Mesenchymal stem cell (in vitro differentiated cells and primary cell): Measurements from ENCODE around the gene BARX1.

Source experiments
- DNase-seq: peaks from one replicate; pipeline ENCODE4 v3.0.0-alpha.2; 2013
- H2AFZ ChIP-seq: one replicate; pipeline ENCODE4 v1.6.1; 2013; ENCODE audit warnings: low read depth, mild to moderate bottlenecking, control low read depth, inconsistent platforms, low read length, moderate library complexity
- H2AK5ac ChIP-seq: 2 replicates; pipeline ENCODE4 v1.6.1; 2013; ENCODE audit warnings: low read length, moderate library complexity, mild to moderate bottlenecking, inconsistent platforms; ENCODE audit not compliant: severe bottlenecking
- H2BK120ac ChIP-seq: one replicate; pipeline ENCODE4 v1.6.1; 2013; ENCODE audit warnings: low read depth, mild to moderate bottlenecking, inconsistent platforms, low read length, moderate library complexity
- H2BK12ac ChIP-seq, 2 experiments: one replicate each; pipeline ENCODE4 v1.6.1; 2013; ENCODE audit warnings: inconsistent platforms in 2 of 2, low read length in 2 of 2, mild to moderate bottlenecking in 2 of 2, moderate library complexity in 2 of 2, control low read depth in 1 of 2
- H2BK15ac ChIP-seq: one replicate; pipeline ENCODE4 v1.6.1; 2013; ENCODE audit warnings: mild to moderate bottlenecking, low read depth, inconsistent platforms; ENCODE audit not compliant: poor library complexity, severe bottlenecking
- H2BK5ac ChIP-seq: 2 replicates; pipeline ENCODE4 v1.6.1; 2013; ENCODE audit warnings: low read depth, mild to moderate bottlenecking, low read length, control low read depth, inconsistent platforms; ENCODE audit not compliant: poor library complexity, severe bottlenecking
- H3K14ac ChIP-seq, 2 experiments: one replicate each; pipeline ENCODE4 v1.6.1; 2013; ENCODE audit warnings: inconsistent platforms in 2 of 2, low read length in 2 of 2, control low read depth in 1 of 2, mild to moderate bottlenecking in 1 of 2, moderate library complexity in 1 of 2
- H3K18ac ChIP-seq, 2 experiments: one replicate each; pipeline ENCODE4 v1.6.1; 2013; ENCODE audit warnings: inconsistent platforms in 2 of 2, low read length in 2 of 2, control low read depth in 1 of 2, low read depth in 1 of 2, mild to moderate bottlenecking in 1 of 2
- H3K23ac ChIP-seq, 2 experiments: one replicate each; pipeline ENCODE4 v1.6.1; 2013; ENCODE audit warnings: inconsistent platforms in 2 of 2, low read length in 2 of 2, mild to moderate bottlenecking in 2 of 2, moderate library complexity in 2 of 2, control low read depth in 1 of 2
- H3K27ac ChIP-seq: 2 replicates; pipeline ENCODE4 v1.5.1; 2013; ENCODE audit warnings: mild to moderate bottlenecking, moderate library complexity, low read length, control low read depth, inconsistent platforms; ENCODE audit not compliant: poor library complexity, severe bottlenecking
- H3K27me3 ChIP-seq, 2 experiments: 2 replicates each; pipeline versions ENCODE4 v1.6.1 to v1.7.0; 2013; ENCODE audit warnings: low read length in 2 of 2, mild to moderate bottlenecking in 2 of 2, moderate library complexity in 2 of 2, control low read depth in 1 of 2, inconsistent platforms in 1 of 2; ENCODE audit not compliant: control insufficient read depth in 1 of 2, insufficient read depth in 1 of 2
- H3K36me3 ChIP-seq, 2 experiments: 2 replicates each; pipeline versions ENCODE4 v1.6.1 to v1.7.0; 2013; ENCODE audit warnings: low read length in 2 of 2, control low read depth in 1 of 2, inconsistent platforms in 1 of 2, low read depth in 1 of 2, mild to moderate bottlenecking in 1 of 2; ENCODE audit not compliant: insufficient read depth in 2 of 2, control insufficient read depth in 1 of 2
- H3K4ac ChIP-seq, 2 experiments: one replicate each; pipeline ENCODE4 v1.6.1; 2013; ENCODE audit warnings: inconsistent platforms in 2 of 2, low read length in 2 of 2, mild to moderate bottlenecking in 2 of 2, moderate library complexity in 2 of 2, control low read depth in 1 of 2, low read depth in 1 of 2
- H3K4me1 ChIP-seq: 2 replicates; pipeline ENCODE4 v1.6.1; 2013; ENCODE audit warnings: low read depth, low read length, control low read depth; ENCODE audit not compliant: control insufficient read depth, insufficient read depth
- H3K4me2 ChIP-seq: 2 replicates; pipeline ENCODE4 v1.6.1; 2013; ENCODE audit warnings: low read length, mild to moderate bottlenecking, inconsistent platforms; ENCODE audit not compliant: poor library complexity, severe bottlenecking
- H3K4me3 ChIP-seq, 2 experiments: 2 replicates each; pipeline versions ENCODE4 v1.5.1 to v1.7.0; 2013; ENCODE audit warnings: low read length in 2 of 2, mild to moderate bottlenecking in 2 of 2, control low read depth in 1 of 2, low read depth in 1 of 2; ENCODE audit not compliant: insufficient read depth in 1 of 2
- H3K79me1 ChIP-seq: replicated peaks from 2 replicates; pipeline ENCODE4 v1.6.1; 2013; ENCODE audit warnings: mild to moderate bottlenecking, control low read depth, low read length, inconsistent platforms; ENCODE audit not compliant: poor library complexity, severe bottlenecking
- H3K9ac ChIP-seq: 2 replicates; pipeline ENCODE4 v1.7.0; 2013; ENCODE audit warnings: mild to moderate bottlenecking, low read length, moderate library complexity
- H3K9me3 ChIP-seq: 2 replicates; pipeline ENCODE4 v1.7.0; 2013; ENCODE audit warnings: mild to moderate bottlenecking, low read length; ENCODE audit not compliant: control insufficient read depth
- H4K8ac ChIP-seq: one replicate; pipeline ENCODE4 v1.6.1; 2013; ENCODE audit warnings: inconsistent platforms, mild to moderate bottlenecking, low read length, moderate library complexity
- H4K91ac ChIP-seq: one replicate; pipeline ENCODE4 v1.6.1; 2013; ENCODE audit warnings: mild to moderate bottlenecking, low read length, inconsistent platforms
- WGBS: methylation state at CpG from one replicate; pipeline ENCODE4 v1.1.7; 2013; ENCODE audit warnings: mixed read lengths; 5-methylcytosine and 5-hydroxymethylcytosine counted together

BARX1 gene

GRCh38 chr9:93902780-93903655 is 52.1 kb downstream of the BARX1 start:
- no peak overlapping the region for H2BK15ac ChIP-seq
- no peak overlapping the region for H2AK5ac ChIP-seq
- no peak overlapping the region for H3K14ac ChIP-seq
- H3K9me3 ChIP-seq: no peaks in the 10 kb centered on the region
- H2BK12ac ChIP-seq: no peak overlapping the region
- no peak overlapping the region for H2BK120ac ChIP-seq
- no peak overlapping the region for H4K91ac ChIP-seq
- H3K4me1 ChIP-seq: no peaks in the 10 kb centered on the region
- no peak overlapping the region for H2AFZ ChIP-seq
- no peak overlapping the region for H3K9ac ChIP-seq
- H3K79me1 ChIP-seq: no peaks in the 10 kb centered on the region
- peaks cover 0 to 5% of the 10 kb centered on the region in 2 experiments for H3K27me3 ChIP-seq
- DNase-seq: no peak
- H3K4ac ChIP-seq: no peak overlapping the region
- H4K8ac ChIP-seq: no peak overlapping the region
- H3K18ac ChIP-seq: no peak overlapping the region
- WGBS: 84% methylated on average over 12 of the region's 12 CpGs
- no peak overlapping the region for H3K23ac ChIP-seq
- H2BK5ac ChIP-seq: no peak overlapping the region
- H3K4me3 ChIP-seq: no peak overlapping the region
- no peak overlapping the region for H3K4me2 ChIP-seq
- no peak overlapping the region for H3K27ac ChIP-seq
- no peaks in the 10 kb centered on the region for H3K36me3 ChIP-seq

- WGBS: 85% methylated on average over 11 of the region's 11 CpGs
- no peaks in the 10 kb centered on the region for H3K9me3 ChIP-seq
Observed at GRCh38 chr9:93902051-93902779, 52.9 kb downstream of the BARX1 start.

More at GRCh38 chr9:93902051-93902779, 52.9 kb downstream of the BARX1 start:
- no peak overlapping the region for H3K4me2 ChIP-seq
- H2BK120ac ChIP-seq: no peak overlapping the region
- no peaks in the 10 kb centered on the region for H3K79me1 ChIP-seq
- peaks cover 0 to 5% of the 10 kb centered on the region in 2 experiments for H3K27me3 ChIP-seq
- no peaks in the 10 kb centered on the region for H3K4me1 ChIP-seq
- H3K4ac ChIP-seq: no peak overlapping the region
- no peak overlapping the region for H2BK15ac ChIP-seq
- no peak overlapping the region for H3K27ac ChIP-seq
- no peak for DNase-seq
- H2AK5ac ChIP-seq: no peak overlapping the region
- H4K91ac ChIP-seq: no peak overlapping the region
- H3K14ac ChIP-seq: no peak overlapping the region
- no peak overlapping the region for H3K4me3 ChIP-seq
- H4K8ac ChIP-seq: no peak overlapping the region
- no peak overlapping the region for H2BK12ac ChIP-seq
- no peak overlapping the region for H3K9ac ChIP-seq
- no peak overlapping the region for H2AFZ ChIP-seq
- H3K18ac ChIP-seq: no peak overlapping the region
- no peak overlapping the region for H3K23ac ChIP-seq
- no peak overlapping the region for H2BK5ac ChIP-seq
- no peaks in the 10 kb centered on the region for H3K36me3 ChIP-seq
